ENCODE results near the gene EMID1.

Gene EMID1

DNA sequence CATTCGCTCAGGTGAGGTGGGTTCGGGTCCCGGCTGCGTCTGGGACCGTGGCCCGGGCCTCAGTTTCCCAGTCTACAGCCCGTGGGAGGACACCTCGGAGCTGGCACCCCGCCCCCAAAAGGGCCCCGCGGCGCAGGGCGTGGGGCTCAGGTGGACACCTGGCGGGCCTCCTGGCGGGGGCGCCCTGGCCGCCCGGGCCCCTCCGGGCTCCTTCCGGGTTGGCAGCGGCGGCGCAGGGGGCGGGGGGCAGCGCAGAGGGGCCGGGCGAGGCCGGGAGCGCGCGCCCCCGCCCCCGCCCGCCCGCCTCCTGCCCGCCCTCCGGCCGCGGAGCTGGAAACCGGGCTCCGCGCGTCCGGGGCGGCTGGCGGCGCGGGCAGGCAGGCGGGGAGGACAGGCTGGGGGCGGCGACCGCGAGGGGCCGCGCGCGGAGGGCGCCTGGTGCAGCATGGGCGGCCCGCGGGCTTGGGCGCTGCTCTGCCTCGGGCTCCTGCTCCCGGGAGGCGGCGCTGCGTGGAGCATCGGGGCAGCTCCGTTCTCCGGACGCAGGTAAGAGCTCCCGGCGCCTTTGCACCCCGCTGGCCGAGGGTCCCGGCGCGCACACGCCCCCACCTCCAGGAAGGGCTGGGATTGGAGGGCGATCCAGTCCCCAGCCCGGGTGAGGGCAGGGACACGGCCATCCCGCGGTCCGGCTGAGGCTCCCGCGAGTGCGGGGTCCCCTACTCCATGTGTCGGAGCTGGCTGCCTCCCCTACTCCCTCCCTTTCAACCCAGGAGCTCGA is at the start of gene EMID1:
Gene EMID1, plus strand, starts transcription at position 303 of the 778 bp plus-strand sequence. Its CDS starts 143 bp downstream, at position 446.
- no peak for DNase-seq

DNA sequence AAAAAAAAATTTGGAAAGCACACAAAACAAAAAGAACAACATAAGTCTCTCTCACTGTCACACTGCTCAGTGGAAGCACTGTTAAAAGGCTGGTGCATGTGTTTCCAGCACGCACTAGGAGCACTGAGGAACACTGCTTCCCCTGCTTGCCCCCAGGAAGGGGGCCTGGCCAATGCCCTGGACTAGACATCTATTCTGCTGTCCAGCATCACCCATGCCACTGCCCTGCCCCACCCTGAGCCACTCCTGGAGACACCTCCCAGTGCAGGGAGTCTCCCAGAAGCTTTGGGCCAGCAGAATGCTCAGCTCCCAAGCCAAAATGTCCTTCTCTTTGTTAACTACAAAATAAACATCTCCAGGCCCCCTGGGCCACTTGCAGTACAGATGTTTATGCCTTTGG is 49.7 kb upstream of the EMID1 start:
- DNase-seq: no peak

DNA sequence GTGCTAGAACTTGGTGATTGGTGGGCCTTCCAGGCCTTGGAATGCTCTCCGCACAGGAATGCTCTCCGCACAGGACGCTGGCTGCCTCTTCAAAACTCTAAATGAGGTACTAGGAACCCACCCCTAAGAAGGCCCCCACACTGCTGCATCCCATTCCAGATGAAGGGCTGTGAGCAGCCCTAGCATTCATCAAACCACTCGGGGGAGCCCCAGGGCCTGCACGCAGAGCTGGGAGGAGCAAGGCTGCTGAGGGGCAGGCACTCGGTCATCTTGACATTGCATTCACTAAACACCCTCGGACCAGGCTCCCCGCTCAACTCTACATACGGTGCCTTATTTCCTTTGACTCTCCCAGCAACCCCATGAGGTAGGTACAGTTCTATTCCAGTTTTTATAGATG is 49.2 kb upstream of the EMID1 start:
- no peak for DNase-seq

DNA sequence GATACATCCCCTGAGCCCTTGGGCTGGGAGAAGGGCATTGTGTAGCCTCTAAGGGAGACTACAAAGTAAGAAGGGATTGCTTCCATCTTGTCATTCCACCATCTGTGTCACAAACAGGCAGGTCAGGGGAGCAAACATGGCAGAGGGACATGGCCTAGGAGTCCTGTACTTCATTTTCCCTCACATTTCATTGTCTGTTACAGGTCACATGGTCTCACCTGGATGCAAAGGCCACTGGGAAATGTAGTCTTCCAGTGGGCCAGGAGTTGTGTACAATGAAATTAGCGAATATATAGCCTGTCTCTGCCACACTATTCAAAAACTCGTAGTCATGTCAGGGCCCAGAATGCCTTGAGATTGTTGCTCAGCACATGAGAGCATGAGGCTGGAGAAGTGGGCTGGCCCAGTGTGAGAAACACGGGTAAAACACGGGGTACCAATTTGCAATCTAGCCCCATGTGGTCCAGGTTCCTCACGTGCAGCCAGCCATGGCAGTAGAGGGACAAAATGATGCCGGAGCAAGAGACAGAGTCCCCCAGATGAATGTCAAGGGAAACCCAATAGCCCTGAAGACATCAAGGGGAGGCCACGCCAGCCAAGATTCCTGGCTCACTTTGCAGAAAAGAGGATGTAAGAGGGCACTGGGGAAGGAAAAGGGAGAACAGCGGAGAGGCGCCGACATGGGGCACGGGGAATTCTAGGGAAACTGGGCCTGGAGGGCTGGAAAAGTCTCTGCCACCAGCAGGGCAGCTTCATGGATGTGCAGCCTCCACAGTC is 47.7 kb upstream of the EMID1 start:
- no peak for DNase-seq

DNA sequence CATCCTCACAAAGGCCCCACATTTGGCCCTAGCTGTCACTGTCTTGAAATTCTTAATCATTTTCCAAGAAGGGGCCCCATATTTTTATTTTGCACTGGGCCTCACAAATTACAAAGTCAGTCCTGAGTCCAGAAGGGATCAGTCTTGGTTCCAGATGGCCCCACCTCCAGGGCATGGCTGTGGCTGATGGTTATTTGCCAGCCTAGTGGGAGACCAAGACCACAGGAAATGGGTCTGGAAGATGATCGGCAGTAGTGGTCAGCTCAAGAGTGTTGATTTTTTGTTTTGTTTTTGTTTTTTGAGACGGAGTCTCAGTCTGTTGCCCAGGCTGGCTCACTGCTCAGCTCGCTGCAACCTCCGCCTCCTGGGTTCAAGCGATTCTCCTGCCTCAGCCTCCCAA is 47.1 kb upstream of the EMID1 start:
- DNase-seq: no peak

DNA sequence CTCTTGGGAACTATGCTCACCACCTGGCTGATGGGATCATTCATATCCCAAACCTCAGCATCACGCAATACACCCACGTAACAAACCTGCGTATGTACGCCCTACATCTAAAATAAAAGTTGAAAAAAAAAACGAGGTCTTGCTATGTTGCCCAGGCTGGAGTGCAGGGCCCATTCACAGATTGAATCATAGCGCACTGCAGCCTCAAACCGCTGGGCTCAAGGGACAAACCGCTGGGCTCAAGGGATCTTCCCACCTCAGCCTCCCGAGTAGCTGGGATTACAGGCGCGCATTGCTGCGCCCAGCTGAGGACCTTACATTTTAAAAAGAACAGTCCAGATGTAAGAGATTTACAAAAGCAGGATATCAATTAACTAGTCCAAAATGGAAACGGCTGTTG is 41.9 kb upstream of the EMID1 start:
- DNase-seq: no peak

DNA sequence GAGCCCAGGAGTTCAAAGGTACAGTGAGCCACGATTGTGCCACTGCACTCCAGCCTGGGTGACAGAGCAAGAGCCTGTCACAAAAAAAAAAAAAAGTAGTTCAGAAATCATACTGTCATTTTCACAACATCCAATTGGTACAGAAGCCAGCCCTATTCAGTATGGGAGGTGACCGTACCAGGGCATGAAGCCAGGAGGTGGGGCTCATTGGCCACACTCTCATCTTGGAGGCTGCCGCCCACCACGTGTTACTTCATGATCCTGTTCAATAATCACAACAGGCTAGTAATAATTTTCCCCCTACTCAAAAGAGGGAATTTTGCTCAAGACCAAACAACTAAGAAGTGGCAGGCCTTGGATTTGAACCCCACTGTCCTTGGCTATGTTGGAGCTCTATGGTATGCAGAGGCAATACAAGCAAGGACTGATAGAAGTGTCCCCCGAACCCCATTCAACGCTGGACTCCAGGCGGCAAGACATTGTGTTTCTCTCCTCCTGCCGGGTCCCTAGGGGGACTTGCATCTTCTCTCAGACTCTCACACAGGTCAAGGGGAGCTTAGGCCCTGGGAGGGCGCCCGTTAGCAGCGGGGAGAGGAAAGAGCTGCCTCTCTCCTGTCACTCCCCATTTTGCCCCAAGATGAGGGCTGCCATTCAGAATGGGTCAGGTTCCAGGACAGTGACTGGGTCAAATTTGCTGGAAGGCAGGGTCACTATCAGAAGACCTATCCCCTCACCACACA is 40.2 kb upstream of the EMID1 start:
- DNase-seq: no peak

DNA sequence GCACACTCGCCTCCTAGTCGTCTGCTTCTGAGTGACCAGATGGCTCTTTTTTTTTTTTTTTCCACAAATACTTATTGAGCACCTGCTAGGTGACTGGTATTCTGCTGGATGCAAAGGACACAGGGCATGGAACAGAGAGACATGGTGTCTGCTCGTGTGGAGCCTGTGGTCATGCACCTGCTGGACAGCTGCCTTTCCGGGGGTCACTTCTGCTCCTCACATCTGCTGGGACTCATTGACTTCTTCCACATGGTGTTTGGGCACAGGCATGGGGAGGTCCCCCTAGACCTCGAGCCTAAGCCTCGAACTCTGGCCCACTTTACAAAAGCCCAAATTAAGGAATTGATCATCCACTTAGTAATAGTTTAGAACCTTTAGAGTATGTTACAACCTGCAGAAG is 39.5 kb upstream of the EMID1 start:
- no peak for DNase-seq

DNA sequence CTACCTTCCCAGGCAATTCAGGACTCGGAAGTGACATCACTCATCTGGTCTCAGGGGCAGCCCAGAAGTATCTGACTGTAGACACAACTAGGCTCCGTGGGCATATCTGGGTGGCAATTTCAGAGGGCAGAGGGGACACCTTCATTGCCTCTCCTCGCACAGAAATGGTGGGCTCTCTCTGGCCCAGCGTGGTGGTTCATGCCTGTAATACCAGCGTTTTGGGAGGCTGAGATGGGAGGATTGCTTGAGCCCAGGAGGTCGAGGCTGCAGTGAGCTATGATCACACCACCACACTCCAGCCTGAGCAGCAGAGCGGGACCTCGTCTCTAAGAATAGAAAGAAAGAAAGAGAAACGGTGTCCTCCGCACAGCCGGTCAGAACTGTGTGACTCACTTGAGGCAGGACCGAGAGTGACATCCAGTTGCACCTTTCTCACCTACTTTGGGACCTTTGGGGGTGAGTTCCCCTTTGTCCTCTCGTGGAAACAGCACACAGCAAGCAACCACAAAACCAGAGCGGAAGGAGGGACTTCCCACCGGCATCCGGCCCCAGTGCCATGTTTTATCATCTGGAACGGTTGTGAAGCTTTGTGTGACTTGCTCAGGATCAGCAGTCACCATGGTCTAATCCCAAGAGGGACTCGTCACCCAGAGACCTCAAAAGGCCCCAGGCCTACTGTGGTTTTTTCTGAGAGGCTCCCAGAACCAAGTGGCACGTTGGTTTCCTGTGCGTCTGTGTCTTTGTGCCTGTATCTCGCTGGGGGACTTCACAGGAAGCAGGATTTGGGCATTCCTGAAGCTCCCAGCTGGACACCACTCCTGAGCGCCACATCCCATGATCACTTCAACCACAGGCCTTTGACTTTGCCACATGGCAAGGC is 38.4 kb upstream of the EMID1 start:
- DNase-seq: no peak

DNA sequence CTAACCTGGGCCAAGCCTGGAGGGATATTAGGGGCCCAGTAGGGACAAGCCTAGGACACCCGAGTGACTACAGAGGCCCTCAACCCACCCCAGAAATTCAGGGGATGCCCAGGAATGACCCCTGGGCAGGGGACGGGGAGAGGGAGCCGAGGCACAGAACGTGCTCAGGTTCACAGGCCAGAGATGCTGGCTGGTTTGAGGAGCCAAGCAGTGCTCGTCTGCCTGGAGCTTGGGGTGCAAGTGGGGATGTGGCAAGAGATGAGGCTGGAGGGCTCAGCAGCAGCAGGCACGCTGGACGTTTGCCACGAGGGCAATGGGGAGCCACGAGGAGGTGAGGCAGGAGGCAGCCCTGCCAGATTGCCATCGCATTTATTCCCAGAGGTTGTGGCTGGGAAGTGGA is 34.0 kb upstream of the EMID1 start:
- DNase-seq: no peak

DNA sequence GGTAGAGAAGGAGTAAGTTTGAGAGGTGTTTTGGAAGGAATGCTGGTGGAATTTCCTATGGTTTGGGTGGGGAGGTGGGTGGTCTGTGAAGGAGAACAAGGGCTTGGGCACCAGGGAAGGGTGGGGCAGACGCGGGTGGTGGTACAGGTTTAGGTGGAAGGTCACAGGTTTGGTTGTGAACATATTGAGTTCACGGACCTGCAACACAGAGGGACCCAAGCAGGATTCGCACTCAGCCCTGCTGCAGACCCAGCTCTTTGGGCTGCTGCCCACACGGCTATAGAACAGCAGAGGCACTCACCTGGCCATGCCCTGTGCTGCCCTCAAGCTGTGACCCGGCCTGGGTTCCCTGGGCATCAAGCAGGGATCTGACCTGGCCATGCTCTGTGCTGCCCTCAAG is 33.5 kb upstream of the EMID1 start:
- no peak for DNase-seq

DNA sequence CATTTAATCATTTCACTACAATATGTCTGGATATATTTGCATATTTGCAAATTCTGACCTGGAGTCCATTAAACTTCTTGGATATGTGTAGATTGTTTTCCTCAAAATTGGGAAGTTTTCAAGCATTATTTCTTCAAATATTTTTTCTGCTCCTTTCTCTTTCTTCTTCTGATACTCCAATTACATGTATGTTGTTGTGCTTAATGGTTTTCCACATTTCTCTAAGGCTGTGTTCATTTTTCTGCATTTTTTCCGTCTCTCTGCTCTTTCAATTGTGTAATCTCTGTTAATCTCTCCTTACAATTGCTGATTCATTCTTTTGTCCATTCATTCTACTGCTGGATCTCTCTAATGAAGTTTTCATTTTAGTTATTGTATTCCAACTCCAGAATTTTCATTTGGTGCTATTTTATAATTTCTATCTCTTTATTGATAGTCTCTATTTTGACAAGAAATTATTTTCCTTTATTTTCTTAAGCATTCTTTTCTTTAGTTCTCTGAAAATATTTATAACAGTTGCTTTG is 30.3 kb upstream of the EMID1 start:
- DNase-seq: no peak

DNA sequence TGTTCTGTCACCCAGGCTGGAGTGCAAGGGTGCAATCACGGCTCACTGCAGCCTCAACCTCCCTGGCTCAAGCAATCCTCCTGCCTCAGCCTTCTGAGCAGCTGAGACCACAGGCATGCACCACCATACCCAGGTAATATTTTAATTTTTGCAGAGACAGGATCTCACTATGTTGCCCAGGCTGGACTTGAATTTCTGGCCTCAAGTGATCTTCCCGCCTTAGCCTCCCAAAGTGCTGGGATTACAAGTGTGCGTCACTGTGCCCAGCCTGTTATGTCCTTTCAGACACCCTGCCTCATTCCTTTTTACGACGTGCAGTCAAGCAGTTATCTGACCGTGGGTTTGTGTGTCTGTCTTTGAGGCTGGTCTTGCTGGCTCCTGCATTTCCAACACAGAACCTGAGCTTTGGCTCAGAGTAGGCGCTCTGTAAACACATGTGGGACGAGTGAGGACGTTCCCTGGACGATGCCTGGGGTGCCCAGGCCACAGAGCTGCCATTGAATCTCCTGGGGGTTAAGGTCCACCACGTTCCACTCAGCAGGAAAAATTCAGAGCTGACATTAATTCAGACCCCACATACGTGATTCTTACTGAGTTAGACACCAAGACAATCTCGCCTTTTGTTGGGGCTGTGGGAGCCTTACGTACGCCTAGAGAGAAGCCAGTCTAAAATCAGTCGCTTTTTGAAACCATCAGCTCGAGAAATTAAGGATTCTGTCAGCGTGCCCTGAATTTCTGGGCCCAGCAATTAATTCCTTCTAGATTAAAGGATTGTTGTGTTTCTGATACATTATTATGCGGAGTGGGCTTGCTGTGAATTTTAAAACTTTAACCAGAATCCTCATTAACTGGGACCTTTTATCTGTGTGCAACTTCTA is 21.5 kb upstream of the EMID1 start:
- no peak for DNase-seq

DNA sequence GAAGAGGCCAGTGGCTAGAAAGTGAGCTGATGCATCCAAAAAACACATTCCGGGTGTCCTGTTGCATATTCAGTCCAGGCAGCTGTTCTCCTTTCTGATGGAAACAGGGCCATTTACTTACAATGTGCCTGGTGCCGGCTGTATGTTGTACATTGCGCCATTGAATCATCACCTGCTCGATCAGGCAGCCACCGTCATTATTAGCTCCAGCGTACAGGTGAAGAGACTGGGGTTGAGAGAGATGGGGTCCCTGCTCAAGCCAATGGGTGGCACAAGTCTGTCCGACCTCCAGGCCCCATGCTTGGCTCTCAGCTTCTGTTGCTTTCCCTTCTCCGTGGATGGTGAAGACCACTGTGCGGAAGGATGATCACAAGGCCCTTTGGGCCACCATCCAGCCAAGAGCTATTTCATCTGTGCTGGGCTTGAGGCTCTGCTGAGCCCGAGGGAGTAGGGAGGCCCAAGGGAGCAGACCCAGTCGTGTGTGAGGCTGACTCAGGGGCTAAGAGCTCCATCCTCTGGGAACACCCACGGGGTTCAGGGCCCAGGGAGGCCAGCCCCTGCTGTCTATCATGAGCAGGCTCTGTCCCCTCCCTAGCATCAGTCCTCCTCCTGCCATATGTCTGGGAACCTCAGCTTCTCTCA is 20.7 kb upstream of the EMID1 start:
- DNase-seq: no peak

DNA sequence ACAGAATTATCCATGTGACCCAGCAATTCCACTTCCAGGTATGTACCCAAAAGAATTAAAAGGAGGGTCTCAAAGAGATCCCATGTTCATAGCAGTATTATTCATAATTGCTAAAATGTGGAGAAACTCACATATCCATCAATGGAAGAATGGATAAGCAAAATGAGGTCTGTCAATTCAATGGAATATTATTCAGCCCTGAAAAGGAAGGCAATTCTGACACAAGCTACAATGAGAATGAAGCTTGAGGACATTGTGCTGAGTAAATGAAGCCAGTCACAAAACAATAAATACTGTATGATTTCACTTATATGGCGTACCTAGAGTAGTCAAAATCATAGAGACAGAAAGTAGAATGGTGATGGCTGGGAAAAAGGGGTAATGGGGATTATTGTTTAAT is 19.4 kb upstream of the EMID1 start:
- no peak for DNase-seq

DNA sequence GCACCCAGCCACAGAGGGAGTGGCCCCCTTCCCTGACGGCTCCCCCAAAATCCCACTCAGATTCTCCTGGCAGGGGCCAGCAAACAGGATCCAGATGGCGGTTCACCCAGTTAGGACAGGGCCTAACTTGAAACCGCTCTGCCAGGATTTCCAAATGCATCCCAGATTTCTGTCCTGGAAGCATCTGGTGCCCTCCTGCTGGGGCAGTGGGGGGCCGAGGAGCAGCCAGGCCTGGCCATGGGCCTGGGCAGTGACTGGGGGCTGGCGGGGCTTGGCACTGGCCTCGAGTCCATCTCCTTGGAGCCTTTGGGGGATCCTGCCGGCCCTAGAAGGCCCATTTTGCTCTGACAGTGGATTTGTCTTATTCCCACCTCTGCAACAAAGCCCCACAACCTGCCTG is 17.9 kb upstream of the EMID1 start:
- no peak for DNase-seq

DNA sequence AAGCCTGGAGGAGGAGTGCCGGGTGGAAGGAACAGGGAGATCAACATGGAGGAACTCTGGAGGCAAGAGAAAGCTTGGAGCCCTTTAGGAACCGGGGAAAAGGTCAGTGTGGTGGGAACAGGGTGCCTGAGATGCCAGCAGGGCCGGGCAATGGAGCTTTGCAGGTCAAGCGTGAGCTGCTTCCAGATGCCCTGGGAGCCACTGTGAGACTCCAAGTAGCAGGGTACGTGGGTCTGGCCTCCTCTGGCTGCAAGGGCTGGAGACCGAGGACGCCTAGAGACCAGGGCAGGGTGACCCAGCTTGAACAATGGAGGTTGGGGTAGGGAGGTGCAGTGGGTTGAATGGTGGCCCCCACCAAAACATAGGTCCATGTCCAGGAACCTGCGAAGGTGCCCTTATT is 15.6 kb upstream of the EMID1 start:
- DNase-seq: no peak

DNA sequence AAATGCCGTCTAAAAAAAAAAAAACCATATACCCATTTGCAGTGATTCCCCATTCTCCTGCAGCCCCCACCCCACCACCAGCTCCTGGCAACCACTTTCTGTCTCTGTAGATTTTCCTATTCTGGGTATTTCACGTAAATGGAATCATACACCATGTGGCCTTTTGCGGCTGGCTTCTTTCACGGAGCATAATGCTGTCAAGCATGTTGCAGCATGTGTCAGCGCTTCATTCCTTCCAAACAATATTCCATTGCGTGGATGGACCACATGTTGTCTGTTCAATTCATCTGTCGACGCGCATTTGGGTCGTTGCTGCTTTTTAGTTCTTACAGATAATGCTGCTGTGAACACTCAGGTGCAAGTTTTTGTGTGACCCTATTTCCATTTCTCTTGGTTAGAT is 14.8 kb upstream of the EMID1 start:
- no peak for DNase-seq

DNA sequence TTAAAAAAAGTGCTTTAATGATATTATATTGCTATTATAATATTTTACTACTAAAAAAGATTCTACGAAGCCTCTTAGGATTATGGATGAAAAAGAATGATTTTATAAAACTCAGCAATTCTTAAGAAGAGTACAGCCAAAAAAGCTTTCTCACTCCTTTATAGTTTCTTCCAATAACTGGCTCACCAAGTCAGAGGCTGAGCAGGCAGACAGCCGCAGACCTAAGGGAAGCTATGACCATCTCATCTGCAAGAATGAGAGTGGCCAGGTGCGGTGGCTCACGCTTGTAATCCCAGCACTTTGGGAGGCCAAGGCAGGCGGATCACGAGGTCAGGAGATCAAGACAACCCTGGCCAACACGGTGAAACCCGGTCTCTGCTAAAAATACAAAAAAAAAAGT is 12.7 kb upstream of the EMID1 start:
- no peak for DNase-seq

DNA sequence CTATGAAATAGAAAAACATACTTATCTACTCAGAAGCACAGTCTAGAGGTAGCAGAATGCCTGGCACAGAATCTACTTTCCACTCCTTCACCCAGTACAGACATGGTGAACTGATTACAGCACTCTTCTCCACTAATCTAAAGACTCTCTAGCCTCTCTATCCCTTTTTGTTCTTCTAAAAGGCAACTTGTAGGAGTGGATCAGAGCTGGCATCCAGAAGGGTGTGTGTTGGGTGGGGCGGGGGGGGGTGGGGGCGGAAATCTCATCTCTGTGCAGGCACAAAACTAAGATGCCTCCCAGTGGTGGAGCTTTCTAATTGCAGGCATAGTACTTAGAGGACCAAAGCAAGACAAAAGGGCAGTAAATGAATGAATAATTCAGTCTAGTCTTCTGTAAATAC is 11.5 kb upstream of the EMID1 start:
- no peak for DNase-seq

All from NCI-H1048 (cell line).